ENCODE data around the gene KDM4F.

- no peak for TF ChIP-seq POLR2A (IDR thresholded peaks at IDR 0.05; ENCODE audit: low read depth, low read length)
- no peak for TF ChIP-seq MAX (IDR thresholded peaks at IDR 0.05; ENCODE audit: insufficient read depth, insufficient read length)
- no peak for TF ChIP-seq POLR2AphosphoS5 (IDR thresholded peaks at IDR 0.05; ENCODE audit: insufficient read depth, low read depth, low read length)
- no peak for TF ChIP-seq EZH2 (IDR thresholded peaks at IDR 0.05; ENCODE audit: borderline replicate concordance, low read depth, low read length, severe bottlenecking)
- TF ChIP-seq, protein P1, sequence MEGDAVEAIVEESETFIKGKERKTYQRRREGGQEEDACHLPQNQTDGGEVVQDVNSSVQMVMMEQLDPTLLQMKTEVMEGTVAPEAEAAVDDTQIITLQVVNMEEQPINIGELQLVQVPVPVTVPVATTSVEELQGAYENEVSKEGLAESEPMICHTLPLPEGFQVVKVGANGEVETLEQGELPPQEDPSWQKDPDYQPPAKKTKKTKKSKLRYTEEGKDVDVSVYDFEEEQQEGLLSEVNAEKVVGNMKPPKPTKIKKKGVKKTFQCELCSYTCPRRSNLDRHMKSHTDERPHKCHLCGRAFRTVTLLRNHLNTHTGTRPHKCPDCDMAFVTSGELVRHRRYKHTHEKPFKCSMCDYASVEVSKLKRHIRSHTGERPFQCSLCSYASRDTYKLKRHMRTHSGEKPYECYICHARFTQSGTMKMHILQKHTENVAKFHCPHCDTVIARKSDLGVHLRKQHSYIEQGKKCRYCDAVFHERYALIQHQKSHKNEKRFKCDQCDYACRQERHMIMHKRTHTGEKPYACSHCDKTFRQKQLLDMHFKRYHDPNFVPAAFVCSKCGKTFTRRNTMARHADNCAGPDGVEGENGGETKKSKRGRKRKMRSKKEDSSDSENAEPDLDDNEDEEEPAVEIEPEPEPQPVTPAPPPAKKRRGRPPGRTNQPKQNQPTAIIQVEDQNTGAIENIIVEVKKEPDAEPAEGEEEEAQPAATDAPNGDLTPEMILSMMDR (IDR thresholded peaks at IDR 0.05; ENCODE audit: extremely low read depth in 1 of 2, insufficient read depth in 1 of 2, low read depth in 1 of 2, low read length in 2 of 2) = no peak
- TF ChIP-seq GATA2 (IDR thresholded peaks at IDR 0.05; ENCODE audit: insufficient read depth, insufficient read length, low read depth, low read length) = no peak
- TF ChIP-seq JUN (IDR thresholded peaks at IDR 0.05; ENCODE audit: borderline replicate concordance, insufficient read depth, insufficient read length, low read depth) = no peak
- TF ChIP-seq MYC (IDR thresholded peaks at IDR 0.05; ENCODE audit: low read depth, low read length) = no peak
- TF ChIP-seq FOS (IDR thresholded peaks at IDR 0.05; ENCODE audit: borderline replicate concordance, insufficient read depth, low read length) = no peak
These were observed 5.2 kb upstream of the KDM4F start for GRCh38 chr11:95044010-95044409.

All from endothelial cell of umbilical vein (primary cell).